Measurements from ENCODE around the gene TARBP1.

TARBP1 gene

GRCh38 chr1:234479310-234479559 is 256 bp upstream of the TARBP1 start:
- no peak for DNase-seq

GRCh38 chr1:234478152-234478480 is 863 bp downstream of the TARBP1 start:
- DNase-seq, result peak; percentile 73

- no peak for DNase-seq
These were observed 1.4 kb downstream of the TARBP1 start for GRCh38 chr1:234477386-234478151.

- no peak for DNase-seq
These were observed 2.8 kb downstream of the TARBP1 start for GRCh38 chr1:234476172-234476571.

GRCh38 chr1:234475167-234475793 is 3.7 kb downstream of the TARBP1 start:
- DNase-seq, result no peak

DNA sequence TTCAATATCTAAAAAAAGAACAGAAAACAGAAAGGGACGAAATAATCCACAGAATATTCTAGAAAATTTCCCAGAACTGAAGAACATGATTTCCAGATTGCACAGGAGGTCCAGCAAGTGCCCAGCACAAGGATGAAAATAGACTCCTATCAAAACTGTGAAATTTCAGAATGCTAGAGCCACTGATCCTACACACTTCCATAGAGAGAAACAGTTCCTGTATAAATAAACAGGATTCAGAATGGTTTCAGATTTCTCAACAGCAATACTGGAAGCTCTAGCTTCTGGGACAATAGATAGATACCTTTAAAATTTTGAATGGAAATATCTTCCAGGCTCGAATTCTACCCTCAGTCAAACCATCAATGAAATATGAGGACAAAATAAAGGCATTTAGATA is 4.6 kb downstream of the TARBP1 start:
- no peak for DNase-seq

- DNase-seq, result no peak
These were observed 5.9 kb downstream of the TARBP1 start for GRCh38 chr1:234473118-234473517.

DNA sequence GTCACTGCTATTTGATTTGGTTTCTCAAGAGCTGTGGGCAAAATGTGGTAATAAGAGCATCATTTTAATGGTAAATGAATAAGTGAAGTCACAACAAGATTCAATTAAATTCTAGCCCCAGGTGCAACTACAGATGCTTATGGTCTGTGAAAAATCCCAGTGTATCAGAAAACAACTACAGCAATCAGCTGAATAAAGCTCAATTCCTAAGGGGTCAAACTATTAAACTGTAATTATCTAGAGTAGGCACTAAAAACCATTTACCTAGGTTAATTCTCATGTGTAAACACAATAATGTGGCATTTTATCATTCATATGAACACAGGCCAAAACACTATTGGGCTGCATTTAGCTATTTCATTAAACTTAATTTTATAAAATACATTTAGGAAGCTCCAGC is 9.6 kb downstream of the TARBP1 start:
- no peak for DNase-seq

DNA sequence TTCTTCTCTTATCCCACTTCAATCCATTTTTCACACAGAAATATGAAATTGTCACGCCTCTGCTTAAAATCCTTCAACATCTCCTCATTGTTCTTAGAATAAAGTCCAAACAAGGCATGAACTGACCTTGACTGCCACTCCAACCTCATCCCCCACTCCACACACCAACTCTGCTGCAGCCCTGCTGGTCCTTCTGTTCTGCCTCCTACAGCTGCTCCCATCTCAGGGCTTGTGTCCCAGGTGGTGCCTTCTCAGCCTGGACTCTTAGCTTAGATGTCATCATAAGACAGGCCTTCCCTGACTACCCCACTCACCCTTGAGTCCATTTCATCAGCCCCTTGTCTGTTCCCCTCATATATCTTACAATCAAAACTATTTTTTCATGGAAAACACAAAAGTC is 10.4 kb downstream of the TARBP1 start:
- DNase-seq, result no peak

DNA sequence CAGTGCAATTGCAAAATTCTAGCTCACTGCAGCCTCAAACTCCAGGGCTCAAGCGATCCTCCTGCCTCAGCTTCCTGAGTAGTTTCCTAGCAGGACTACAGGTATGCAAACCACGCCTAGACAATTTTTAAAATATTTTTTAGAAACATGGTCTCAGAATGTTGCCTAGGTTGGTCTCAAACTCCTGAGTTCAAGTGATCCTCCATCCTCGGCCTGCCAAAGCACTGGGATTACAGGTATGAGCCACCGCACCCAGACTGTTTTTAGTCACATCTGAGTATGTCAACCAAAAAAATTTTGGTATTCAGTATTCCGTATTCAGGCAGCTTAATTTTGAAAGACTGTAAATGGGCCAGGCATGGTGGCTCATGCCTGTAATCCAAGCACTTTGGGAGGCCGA is 11.2 kb downstream of the TARBP1 start:
- no peak for DNase-seq

DNA sequence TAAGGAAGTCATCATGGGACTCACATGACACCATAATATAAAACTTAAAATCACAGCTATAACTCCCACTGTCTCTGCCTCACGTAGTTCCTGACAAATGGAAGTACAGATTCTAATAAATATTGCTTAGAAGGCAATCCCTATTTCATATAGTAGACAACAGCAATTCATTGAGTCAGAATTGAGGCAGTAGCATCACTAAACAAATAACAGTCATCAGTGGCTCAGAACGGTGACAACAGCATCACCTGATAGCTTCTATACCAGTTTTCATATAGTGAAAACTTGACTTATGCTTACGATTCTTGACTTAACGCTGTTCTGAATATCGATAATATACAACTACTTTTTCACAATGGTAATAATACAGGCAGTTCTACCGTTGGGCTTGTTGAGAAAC is 12.0 kb downstream of the TARBP1 start:
- DNase-seq, result no peak

DNA sequence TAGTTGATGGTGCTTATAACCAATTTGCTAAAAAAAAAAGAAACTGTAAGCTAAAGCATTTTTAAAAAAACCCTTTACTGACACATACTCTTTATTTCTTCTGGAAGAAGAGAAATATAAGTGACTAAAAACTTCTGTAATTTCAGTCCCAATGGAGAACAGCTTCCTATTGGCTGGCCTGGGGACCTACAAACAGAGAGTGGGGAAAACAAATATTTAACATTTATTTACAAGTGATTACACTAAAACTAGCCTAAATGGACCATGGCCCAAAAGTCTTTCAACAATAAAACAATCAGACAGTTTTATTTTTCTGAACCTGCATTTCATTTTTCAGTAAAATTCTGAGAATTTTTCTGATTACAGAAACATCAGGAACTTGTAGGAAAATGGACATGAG is 15.2 kb downstream of the TARBP1 start:
- no peak for DNase-seq

DNA sequence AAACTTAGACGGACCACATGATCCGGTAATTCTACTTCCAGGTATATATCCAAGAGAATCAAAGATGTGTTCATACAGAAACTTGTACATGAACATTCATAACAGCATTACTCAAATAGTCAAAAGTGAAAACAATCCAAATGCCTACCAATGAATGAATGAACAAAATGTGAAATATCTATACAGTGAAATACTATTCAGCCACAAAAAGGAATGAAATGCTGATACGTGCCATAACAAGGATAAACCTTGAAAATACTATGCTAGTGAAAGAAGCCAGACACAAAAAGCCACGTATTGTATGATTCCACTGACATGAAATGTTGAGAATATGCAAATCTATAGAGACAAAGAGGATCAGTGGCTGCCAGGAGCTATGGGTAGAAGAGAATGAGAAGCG is 18.3 kb downstream of the TARBP1 start:
- no peak for DNase-seq

GRCh38 chr1:234458352-234459017 is 20.5 kb downstream of the TARBP1 start:
- DNase-seq, result no peak

GRCh38 chr1:234454926-234455325 is 24.1 kb downstream of the TARBP1 start:
- no peak for DNase-seq

DNA sequence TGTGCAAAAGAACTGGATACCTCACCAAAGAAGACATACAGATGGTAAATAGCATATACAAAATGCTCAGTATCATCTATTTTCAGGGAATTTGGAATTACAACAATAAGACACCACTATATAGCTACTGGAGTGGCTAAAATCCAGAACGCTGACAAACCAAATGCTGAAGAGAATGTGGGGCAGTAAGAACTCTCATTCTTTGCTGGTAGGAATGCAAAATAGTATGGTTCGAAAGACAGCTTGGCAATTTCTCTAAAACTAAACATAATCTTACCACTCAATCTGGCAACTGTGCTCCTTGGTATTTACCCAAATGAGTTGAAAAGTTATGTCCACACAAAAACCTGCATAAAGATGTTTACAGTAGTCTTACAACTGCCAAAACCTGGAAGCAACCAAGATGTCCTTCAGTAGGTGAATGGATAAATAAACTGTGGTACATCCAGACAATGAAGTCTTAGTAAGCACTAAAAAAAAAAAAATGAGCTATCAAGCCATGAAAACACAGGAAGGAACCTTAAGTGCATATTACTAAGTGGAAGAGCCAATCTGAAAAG is 26.5 kb downstream of the TARBP1 start:
- DNase-seq, result no peak

DNA sequence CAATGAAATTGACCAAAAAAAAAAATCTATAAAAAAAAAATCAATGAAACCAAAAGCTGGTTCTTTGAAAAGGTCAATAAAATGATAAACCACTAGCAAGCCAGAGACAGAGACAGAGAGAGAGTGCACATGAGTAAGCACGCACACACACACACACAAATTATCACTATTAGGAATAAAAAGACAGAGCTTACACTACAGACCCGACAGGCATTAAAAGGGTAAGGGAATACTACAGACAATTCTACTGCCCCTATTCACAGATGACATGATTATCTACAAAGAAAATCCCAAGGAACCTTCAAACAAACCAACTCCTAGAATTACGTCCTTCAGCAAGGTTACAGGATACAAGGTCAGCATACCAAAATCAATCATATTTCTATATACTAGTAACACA is 38.6 kb downstream of the TARBP1 start:
- DNase-seq, result no peak

DNA sequence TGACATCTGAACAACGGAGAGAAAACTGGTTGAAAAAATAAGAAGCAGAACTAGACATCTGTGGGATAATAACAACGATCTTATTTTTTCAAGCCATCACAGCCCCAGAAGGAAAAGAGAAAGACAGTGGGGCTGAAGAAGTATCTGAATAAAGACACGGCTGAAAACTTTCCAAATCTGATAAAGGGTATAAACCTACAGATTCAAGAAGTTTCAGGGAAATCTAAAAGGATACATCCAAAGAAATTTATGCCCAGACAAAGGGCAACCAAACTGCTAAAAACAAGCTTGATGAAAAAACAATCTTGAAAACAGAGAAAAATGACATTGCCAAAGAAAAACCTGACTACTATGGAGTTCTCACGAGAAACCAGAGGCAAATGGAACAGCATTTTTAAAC is 40.4 kb downstream of the TARBP1 start:
- DNase-seq, result no peak

DNA sequence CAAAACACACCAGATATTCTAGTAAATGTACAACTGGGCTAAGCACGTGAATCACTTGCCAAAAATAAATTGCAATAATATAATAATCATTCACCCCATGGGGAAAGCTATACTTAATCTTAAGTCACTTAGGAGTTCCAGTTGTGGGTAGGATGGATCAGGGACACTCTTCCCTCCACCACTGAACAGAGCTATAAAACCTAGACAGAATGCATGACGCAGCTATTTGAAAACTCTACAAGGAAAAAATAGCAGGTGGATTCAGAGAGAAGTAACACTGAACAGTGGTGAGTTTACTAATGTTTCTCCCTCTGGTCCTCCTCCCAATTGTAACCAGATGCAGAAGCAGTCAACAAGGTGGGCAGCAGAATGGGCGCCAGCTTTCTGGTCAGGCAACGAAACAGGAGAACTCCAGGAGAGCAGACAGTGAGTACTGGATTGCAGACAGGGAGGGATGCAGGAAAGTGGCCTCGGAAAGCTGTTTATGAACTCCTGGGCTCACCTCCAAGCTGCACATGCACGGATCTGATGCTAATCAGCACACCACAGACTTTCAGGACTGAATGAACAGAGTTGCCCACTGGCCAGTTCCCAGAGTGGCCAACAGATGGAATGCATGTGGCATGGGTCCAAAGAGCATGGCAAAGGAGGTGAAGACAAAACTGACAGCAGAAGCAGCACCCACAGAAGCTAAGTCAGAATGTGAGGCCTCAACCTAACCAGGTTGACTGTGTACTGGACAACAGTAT is 41.4 kb downstream of the TARBP1 start:
- no peak for DNase-seq

GRCh38 chr1:234435620-234436019 is 43.4 kb downstream of the TARBP1 start:
- DNase-seq, result no peak

DNA sequence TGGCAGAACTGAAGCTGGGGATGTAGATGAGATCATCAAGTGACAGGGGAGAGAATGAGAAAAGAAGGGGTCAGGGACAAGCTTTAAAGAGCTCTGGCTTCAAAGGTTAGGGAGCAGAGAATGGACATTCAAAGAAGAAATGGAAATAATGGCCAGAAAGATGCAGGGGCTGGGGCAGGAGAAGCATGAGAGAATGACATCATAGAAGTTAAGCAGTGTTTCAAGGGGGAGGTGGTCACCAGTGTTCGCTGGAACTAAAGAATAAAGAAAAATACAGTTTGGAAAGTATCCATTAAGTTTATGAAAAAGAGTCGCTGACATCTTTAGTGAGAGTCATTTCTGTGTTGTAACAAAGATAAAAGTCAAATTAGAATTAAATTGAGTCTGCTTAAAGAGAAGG is 44.3 kb downstream of the TARBP1 start:
- no peak for DNase-seq

DNA sequence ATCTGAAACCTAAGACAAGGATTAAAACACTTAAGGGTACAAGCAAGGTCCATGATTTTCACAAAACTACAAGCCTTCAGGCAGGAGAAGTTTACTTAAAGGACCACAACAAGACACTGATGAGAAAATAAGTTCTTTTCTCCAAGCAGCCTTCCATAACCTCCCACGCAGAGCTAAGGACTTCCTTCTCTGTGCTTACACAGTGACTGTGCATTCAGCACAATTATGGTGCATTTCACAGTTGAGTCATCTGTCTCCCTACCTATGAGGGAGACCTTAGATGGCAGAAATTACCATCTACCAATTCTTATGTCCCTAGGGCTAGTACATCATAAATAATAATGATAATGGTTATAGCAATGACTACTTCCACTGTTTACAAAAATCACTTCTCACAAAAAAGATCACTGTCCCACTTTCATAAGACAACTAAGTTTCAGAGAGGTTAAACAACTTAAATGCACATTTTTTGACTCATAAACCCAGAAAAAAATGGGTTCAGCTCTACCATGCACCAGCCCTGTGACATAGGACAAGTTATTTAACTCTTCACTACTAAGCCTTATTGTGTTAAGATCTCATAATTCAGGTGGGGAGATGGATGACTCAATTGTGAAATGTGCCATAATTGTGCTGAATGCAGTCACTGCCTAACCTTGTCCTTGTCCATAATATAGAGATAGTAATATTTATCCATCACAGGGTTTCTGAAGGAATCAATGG is 45.3 kb downstream of the TARBP1 start:
- no peak for DNase-seq

- no peak for DNase-seq
These were observed 47.7 kb downstream of the TARBP1 start for GRCh38 chr1:234431255-234431654.
